Measurements from ENCODE around the gene CIAO2B.

Gene CIAO2B

GRCh38 chr16:66919569-66920298, 14.5 kb downstream of the CIAO2B start:
- DNase-seq (ENCODE audit: low spot score) = no peak

DNA sequence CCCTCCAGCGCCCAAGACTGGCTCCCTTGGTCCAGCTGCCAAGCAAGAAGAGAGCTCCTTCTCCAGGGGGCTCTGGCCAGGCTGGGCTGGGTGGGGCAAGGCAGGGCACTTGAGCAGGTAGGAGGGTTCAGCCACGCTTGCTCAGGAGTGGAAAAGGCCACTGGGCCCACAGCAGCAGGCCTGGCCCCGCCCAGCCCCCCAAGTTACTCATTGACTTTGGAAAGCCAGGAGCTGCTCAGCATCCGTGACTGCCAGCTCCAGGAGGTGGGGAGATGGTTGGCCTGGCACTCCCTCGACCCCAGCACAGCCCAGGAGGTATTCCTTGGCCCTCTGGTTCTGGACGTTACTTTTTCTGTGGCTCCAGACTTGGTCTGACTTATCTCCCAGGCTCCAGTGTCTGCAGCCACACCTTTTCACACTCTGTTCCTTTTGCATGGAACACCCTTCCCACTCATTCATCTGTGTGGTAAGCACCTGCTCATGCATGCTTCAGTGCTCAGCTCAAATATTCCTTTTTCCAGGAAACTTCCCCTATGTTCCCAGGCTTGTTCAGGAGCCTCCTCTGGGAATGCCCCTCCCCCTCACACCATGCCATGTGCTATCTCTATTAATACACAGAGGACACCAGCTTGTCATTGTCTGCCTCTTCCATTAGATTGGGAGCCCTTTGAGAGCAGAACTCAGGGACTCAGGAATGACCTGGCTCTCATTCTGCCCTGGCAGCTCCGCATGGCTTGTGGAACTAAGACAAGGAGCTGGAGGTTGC, 15.2 kb downstream of the CIAO2B start, which contains the start of gene CDH16:
Gene CDH16, minus strand, starts transcription at position 83 of the 766 bp plus-strand sequence. CDS start 820 bp downstream, outside the sequence.
- DNase-seq (ENCODE audit: low spot score) = no peak

- no peak for DNase-seq (ENCODE audit: low spot score)
These were observed 15.8 kb downstream of the CIAO2B start for GRCh38 chr16:66918355-66918754.

- DNase-seq (ENCODE audit: low spot score) = no peak
These were observed 16.5 kb downstream of the CIAO2B start for GRCh38 chr16:66917741-66918140.

GRCh38 chr16:66916518-66916917, 17.7 kb downstream of the CIAO2B start:
- no peak for DNase-seq (ENCODE audit: low spot score)

DNA sequence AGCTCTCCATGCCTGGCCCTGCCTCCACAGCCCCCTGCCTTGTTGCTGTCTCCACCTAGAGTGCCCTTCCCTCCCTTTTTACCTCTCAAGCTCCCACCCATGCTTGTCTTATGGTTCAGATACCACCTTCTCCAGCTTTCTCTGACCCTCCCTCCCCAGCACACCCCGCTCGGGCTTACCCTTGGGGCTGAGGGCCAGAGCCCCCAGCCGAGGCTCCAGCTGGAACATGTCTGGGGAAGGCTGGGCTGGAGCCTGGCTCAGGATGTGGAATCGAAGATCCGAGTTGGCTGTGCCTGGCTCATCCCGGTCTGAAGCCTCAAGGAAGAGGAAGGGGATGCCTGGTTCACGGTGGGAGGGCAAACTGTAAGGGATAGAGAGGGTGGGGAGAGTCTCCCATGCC, 19.2 kb downstream of the CIAO2B start:
- DNase-seq (ENCODE audit: low spot score) = no peak

- DNase-seq (ENCODE audit: low spot score) = no peak
These were observed 19.7 kb downstream of the CIAO2B start for GRCh38 chr16:66914541-66914940.

- no peak for DNase-seq (ENCODE audit: low spot score)
These were observed 20.5 kb downstream of the CIAO2B start for GRCh38 chr16:66913711-66914110.

DNA sequence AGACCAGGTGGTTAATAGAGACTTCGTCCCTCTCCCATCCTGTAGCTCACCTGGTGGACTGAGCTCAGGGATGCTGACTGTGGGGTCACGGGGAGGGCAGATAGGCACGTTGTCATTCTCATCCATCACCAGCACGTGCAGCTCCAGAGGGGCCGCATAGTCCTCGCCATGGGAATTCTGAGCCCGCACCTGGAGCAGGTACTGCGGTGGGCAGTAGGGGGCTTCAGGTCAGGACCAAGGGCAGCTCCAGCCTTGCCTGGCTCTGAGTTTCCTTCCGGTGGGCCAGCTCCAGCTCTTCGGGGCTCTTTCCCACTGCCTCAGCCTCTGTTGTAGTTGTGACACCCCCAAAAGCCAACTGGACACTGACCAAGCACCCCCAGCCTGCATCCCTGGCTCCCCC, 21.1 kb downstream of the CIAO2B start:
- DNase-seq (ENCODE audit: low spot score) = no peak

GRCh38 chr16:66911801-66912200, 22.4 kb downstream of the CIAO2B start:
- DNase-seq (ENCODE audit: low spot score) = no peak

DNA sequence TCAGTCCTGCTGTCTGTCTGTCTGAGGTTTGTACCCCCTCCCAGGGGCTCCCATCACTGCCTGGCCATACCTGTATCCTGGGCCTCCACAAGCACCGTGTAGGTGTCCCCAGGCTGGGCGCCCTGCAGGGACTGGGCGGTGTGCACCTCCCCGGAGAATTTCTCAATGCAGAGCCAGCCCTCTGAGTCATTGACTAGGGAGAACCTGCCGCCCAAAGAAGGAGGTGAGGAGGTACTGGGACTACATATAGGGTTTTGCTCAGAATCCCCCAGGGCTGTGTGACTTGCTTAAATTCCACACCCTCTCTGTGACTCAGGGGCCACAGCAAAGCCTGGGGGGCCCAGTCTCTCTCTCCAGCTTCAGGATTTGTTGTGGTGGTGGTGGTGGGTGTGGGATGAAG, 23.1 kb downstream of the CIAO2B start:
- DNase-seq (ENCODE audit: low spot score) = no peak

- no peak for DNase-seq (ENCODE audit: low spot score)
These were observed 23.8 kb downstream of the CIAO2B start for GRCh38 chr16:66910175-66910940.

- no peak for DNase-seq (ENCODE audit: low spot score)
These were observed 25.2 kb downstream of the CIAO2B start for GRCh38 chr16:66908762-66909559.

GRCh38 chr16:66908116-66908515, 26.1 kb downstream of the CIAO2B start:
- no peak for DNase-seq (ENCODE audit: low spot score)

GRCh38 chr16:66906916-66907836, 27.0 kb downstream of the CIAO2B start:
- DNase-seq (ENCODE audit: low spot score) = no peak

DNA sequence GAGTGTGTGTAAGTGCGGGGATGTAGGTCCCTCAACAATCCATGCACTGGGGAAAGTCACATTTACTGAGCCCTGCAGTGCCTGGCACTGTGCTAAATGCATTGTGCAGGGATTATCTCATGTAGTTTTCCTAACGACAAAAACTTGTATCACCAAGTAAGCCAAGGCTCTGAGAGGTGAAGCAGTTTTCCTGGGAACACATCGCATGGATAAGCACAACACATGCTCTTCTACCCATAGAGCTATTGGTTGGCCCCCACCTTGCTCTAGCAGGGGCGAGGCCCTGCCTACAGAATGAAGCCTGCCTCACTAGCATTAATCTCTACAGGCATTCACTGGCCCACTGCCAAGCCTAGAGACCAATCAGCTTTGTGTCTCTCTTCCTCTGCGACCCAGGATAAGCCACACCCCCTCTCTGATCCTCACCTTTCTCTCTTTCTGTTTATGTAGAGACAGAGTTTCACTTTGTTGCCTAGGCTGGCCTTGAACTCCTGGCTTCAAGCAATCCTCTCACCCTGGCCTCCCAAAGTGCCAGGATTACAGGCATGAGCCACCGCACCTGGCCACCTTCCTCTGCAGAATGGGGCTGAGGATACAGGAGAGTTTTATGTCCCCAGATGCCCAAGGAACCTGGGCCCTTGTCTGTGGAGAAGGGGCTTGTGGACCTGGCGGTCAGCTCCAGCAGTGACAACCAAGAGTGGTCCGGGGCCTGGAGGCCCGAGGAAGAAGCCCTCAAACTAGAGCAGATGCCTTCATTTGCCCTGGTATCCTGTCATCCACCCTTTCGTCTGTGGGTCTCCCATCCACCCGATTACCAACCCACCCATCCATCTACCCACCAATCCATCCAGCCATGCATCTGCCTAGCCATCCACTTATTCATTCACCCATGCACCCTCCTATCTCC, 28.3 kb downstream of the CIAO2B start:
- peak; percentile 79 for DNase-seq (ENCODE audit: low spot score)

GRCh38 chr16:66904846-66905632, 29.2 kb downstream of the CIAO2B start:
- no peak for DNase-seq (ENCODE audit: low spot score)

GRCh38 chr16:66904428-66904845, 29.8 kb downstream of the CIAO2B start:
- no peak for DNase-seq (ENCODE audit: low spot score)
